ENCODE data around the gene CHCHD2.
"Not testable (repeated sequence)": the region's sequence is repeated elsewhere in the genome, so short reads cannot be mapped to it uniquely, and the experiment has no call there.

CHCHD2 gene, protein sequence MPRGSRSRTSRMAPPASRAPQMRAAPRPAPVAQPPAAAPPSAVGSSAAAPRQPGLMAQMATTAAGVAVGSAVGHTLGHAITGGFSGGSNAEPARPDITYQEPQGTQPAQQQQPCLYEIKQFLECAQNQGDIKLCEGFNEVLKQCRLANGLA

DNA sequence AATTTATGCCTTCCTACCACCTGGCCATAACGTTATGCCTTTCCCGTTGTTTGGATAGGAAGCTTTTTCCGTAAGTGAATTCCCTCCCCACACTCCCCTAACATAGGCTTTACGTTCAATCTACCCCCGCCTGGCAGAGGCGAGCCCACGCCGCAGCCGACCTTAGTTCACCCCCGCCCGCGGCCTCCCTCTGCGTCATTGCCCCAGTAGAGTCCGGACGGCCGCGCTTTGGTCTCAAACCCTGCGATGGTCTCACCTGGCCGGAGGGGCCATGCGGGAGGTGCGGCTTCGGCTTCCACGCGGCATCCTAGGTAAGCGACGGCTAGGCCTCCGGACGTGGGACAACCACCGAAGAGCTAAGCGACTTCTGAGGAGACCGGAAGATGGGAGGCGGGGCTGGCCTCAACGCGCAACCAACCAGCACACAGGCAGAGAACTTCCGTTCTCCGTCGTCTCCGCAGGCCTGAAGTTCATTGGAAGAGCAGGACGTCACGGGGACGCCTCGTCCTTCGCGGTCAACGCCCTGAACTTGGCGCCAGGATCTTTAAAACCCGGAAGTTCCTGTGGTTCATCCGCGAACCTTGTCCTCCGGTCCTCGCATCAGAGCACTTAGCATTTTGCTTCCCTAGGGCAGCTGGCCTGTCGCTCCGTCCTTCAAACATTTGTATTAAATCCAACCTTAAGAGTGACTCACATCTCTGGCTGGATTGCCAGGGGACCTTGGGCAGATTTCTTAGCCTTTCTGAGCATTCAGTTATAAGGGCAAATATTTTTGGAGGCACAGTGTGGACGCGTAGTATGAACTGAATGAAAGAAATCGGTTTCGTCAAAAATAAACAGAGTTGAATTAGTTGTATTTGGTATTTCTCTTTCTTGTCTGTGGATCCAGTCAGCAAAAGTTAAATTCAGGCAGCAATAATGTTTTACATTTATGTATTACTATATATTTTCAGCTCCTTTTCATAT is at the start of gene CHCHD2:
Gene CHCHD2, minus strand, starts transcription at position 369 of the 966 bp plus-strand sequence. Its CDS starts 63 bp downstream, at position 306.
- peak; percentile 94 for FAIRE-seq

DNA sequence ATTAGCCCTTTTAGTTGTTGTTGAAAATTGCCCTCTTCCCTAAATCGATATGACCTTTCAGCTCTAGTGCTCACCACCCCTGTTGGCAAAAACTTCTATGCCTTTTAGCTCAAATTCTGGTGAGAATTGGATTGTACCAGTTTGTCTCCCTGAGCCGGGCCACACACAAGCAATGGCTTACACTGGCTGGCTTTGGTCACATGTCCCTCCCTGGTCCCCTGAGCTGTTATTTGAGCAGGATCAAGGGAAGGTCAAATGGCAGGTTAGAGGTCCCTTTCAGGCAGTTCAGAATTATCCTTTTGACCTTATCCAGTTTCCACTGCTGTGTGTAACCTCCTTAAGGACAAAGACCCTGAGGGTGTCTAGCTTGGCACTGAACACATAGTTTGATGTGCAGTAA is 24.8 kb upstream of the CHCHD2 start:
- FAIRE-seq, result not testable (repeated sequence)

DNA sequence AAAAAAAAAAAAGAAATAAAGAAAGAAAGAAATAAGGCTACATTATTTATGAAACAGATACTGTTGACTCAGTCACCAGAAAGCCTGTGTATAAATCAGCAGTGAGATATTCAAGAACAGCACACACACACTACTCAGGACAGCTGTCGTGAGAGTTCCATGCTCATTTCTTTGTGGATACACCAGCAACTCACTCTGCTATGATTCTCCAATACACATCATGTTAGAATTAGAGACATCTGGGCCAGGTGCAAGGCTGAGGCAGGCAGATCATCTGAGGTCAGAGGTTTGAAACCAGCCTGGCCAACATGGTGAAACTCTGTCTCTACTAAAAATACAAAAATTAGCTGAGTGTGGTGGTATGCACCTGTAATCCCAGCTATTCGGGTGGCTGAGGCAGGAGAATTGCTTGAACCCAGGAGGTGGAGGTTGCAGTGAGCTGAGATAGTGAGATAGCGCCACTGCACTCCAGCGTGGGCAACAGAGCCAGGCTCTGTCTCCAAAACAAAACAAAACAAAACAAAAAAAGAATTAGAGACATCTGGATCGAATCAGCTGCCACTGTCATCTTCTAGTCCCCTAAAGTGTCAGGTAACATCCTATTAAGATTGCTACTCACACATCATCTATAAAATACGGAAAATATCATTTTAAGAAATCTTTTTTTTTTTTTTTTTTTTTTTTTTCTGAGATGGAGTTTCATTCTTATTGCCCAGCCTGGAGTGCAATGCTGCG is 21.1 kb upstream of the CHCHD2 start:
- FAIRE-seq, result no peak

DNA sequence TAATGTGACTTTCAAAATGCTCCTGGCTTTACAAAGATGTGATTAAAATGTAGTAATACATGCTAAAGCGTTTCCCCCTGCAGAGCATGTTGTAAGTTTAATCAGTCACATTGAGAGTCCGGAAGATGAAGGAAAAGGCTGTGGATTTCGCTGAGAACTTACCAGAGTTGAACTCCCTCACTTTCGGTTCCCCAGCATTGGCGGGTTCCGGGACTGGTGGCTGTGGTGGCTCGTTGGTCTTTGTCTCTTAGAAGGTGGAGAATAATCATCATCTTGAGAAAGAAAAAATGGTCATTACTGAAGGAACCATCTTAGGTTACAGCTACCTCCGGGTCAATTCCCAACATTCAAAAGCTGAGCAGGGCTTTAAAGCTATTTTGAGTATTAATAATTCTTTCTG is 19.6 kb upstream of the CHCHD2 start:
- FAIRE-seq, result no peak

DNA sequence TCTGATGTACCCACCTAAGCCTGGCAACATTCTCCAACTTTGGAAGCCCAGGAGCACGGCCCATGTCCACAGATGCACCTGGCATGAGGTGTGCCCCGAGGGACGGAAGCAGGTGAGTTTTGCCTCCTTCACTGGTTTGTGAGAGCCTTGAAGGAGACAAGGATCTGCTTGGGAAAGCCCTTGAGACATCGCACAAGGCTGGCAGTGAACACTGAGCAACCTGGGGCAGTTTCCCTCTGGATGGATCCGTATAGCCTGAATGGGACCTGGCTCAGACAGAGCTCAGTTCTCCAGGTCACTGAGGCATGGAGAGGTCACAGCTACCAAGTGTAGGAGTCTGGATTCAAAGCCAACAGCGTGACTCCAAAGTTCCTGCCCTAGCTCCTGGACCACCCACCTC is 18.7 kb upstream of the CHCHD2 start:
- FAIRE-seq, result no peak

DNA sequence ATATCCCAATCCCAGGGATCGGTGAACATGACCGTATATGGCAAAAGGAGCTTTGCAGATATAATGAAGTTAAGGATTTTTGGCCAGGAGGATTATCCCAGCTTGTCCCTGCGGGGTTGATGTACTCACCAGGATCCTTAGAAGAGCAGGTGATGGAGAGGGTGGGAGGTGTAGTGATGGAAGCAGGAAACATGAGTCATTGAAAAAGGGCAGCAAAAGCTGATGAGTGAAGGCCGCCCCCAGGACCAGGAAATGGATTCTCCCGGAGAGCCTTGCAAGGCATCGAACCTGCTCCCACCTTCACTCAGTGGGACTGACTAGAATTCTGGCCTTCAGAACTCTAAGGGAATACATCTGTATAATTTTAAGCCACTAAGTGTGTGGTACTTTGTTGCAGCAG is 15.2 kb upstream of the CHCHD2 start:
- FAIRE-seq, result no peak

DNA sequence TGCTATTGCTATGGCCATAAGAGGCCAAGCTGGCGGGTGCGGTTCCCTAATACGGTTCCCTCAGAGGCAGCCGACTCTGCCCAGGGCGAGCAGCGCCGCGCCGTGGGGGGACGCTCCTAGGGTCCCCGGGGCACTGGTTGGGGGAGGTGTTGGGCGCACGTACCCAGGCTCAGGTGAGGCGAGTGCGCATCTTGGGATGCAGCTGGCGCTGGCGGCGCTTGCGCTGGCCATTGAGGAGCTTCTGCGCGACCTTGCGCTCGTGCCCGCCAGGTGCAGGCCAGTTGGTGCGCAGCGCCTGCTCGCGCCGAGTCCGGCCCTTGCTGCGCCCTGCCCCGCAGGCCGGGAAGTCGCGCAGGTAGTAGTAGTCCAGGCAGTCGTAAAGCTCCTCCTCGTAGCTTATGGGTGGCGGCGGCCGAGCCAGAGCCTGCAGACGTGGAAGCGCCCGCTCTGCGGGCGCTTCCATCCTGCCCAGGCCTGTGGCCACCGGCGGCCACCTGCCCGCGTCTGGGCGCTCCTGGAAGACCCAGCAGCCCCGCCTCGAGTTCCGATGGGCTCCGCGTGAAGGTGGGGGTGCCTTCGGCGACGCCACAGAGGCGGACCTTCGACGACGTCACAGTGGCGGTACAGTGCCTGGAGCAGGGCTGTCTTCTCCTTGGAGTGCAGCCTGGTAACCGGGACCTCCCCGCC is 9.7 kb upstream of the CHCHD2 start, which contains the start of gene NUPR2:
Gene NUPR2, minus strand, starts transcription at position 566 of the 687 bp plus-strand sequence. Its CDS starts 103 bp downstream, at position 463.
- FAIRE-seq, result no peak

DNA sequence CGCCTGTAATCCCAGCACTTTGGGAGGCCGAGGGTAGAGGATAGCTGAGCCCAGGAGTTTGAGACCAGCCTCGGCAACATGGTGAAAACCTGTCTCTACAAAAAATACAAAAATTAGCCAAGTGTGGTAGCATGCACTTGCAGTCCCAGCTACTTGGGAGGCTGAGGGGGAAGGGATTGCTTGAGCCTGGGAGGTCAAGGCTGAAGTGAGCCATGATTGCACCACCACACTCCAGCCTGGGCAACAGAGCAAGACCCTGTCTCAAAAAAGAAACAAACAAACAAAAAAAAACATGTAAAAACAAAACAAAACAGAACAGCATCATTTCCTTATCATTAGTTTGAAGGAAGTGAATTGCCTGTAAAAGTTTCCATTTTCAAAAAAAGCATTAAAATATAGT is 6.0 kb upstream of the CHCHD2 start:
- not testable (repeated sequence) for FAIRE-seq

DNA sequence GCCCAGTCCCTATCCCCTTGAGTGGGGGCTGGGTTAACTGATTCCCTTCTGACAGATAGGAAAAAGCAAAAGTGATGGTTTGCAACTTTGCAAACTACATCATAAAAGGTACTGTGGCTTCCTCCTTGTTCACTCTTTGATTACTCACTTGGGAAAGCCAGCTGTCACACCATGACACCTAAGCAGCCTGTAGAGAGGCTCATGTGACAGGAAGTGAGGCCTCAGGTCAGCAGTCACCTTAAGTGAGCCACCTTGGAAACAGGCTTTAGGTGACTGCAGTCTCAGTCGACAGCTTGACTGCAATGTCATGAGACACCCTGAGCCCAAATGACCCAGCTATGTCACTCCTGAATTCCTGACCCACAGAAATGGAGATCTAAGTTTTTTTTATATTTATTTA is 4.3 kb upstream of the CHCHD2 start:
- no peak for FAIRE-seq

DNA sequence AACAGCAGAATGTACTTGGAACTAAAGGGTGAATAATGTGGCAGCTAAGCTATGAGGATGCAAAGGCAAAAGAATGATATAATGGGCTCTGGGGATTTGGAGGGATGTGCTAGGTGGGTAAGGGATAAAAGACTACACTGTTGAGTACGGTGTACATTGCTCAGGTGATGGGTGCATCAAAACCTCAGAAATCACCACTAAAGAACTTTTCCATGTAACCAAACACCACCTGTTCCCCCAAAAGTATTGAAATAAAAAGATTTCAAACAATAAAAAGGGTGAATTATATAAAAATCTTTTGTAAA is 1.6 kb upstream of the CHCHD2 start:
- FAIRE-seq, result no peak

DNA sequence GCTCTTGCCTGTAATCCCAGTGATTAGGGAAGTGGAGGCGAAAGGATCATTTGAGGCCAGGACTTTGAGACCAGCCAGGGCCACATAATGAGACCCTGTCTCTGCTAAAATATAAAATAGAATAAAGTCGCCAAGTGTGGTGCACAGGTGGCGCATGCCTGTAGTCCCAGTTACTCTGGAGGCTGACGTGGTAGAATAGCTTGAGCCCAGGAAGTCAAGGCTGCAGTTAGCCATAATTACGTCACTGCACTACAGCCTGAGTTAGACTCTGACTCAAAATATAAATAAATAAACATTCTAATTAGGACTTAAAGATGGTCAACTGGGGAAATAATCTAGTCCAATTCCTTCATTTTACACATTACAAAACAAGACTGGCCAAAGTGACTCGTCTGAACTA is 768 bp downstream of the CHCHD2 start:
- no peak for FAIRE-seq

DNA sequence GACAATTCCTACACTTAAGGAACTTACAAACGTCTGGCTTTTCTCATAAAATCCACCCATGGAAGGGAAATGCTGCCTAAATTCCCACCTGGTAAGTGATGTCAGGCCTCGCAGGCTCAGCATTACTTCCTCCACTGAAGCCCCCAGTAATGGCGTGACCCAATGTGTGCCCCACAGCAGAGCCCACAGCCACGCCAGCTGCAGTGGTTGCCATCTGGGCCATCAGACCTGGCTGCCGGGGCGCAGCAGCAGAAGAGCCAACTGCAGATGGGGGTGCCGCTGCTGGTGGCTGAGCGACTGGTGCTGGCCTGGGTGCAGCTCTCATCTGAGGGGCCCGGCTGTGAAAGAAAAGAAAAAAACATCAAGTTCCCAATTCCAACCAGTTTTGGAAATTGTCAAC is 2.1 kb downstream of the CHCHD2 start:
- not testable (repeated sequence) for FAIRE-seq

DNA sequence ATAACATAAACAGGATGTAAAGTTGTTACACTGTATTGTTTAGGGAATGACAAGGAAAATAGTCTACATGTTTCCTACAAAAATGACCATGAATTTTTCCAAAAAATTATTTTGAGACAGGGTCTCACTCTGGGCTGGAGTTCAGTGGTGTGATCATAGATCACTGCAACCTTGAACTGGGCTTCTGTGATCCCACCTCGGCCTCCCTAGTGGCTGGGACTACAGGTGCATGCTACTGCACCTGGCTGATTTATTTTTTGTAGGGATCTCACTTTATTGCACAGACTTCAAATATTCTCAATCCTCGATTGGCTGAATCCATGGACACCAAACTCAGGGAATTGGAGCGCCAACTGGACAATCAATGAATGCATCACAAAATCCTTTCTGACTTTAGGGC is 6.6 kb downstream of the CHCHD2 start:
- FAIRE-seq, result no peak

DNA sequence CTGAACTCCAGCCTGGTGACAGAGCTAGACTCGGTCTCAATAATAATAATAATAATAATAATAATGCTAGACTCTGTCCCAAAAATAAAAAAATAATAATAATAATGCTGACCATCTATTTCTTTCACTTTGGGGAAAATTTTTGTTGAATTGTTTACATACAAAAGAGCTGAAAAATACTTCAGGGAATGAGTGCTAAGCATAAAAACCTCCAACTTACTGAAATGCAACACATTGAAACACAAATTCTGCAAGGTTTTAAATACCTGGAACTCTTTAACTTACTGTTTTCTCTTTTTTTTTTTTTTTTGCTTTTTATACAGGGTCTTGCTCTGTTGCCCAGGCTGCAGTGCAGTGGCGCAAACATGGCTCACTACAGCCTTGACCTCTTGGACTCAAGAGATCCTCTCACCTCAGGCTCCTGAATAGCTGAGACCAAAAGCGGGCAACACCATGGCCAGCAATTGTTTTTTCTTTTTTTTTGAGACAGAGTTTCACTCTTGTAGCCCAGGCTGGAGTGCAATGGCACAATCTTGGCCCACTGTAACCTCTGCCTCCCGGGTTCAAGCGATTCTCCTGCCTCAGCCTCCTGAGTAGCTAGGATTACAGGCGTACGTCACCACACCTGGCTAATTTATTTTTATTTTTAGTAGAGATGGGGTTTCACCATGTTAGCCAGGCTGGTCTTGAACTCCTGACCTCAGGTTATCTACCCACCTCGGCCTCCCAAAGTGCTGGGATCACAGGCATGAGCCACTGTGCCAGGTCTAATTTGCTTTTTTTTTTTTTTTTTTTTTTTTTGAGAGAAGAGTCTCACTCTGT is 7.9 kb downstream of the CHCHD2 start:
- not testable (repeated sequence) for FAIRE-seq

DNA sequence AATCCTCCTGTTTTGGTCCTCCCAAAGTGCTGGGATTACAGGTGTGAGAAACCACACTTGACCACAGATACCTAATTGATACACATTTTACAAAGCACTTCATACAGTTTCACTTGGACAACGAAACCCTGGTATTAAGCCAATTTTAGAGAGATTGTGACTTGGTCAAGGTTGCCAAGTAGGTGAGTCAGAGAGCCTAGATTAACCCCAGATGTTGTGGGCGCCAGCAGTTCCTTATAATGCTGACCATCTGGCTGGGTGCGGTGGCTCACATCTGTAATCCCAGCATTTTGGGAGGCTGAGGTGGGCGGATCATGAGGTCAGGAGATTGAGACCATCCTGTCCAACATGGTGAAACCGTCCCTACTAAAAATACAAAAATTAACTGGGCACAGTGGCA is 8.6 kb downstream of the CHCHD2 start:
- FAIRE-seq, result no peak

DNA sequence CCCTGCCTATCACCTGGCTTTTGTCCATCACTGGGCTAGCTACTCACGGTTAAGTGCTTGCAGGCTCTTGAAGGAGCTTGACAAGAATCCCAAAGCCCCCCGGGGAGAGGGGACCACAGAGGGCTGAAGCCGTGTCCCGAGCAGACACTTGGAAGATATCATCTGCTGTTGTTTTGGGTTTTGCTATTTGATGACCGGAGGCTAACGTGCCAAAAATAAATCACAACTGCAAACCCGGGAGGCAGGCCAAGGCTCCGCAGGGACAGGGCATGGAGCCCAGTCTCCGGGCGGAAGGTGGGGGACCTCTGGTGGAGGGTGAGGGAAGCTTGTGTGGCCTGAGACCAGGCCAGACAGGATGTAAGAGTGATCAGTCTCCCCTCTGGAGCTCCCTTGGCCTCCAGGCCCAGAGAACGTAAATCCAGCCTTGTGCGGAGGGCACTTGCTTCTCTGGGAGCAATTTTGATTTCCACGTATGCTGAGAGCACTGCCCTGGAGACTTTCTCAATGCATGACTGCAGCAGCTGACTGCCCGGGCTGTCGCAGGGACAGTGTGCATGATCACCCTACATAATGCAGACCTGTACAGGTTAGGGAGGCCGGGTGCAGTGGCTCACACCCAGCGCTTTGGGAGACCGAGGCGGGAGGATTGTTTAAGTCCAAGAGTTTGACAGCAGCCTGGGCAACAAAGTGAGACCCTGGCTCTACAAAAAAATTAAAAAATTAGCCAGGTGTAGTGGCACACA is 13.3 kb downstream of the CHCHD2 start, which contains the start of gene PHKG1:
Gene PHKG1, minus strand, starts transcription at position 164 of the 743 bp plus-strand sequence. CDS start 4,011 bp downstream, outside the sequence.
- FAIRE-seq, result no peak

DNA sequence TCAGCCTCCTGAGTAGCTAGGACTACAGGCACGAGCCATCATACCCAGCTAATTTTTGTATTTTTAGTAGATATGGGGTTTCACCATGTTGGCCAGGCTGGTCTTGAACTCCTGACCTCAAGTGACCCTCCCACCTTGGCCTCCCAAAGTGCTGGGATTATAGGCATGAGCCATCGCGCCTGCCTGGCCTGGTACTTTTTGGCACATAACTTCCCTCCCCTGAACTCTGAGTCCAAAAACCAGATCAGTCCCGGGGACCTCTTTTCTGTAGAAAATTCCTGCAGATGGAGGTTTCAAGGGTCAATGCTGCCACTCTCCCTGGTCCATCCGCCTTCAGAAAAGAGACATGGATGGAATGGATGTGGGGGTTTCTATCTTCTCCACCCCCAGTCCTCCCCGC is 13.9 kb downstream of the CHCHD2 start:
- FAIRE-seq, result not testable (repeated sequence)

DNA sequence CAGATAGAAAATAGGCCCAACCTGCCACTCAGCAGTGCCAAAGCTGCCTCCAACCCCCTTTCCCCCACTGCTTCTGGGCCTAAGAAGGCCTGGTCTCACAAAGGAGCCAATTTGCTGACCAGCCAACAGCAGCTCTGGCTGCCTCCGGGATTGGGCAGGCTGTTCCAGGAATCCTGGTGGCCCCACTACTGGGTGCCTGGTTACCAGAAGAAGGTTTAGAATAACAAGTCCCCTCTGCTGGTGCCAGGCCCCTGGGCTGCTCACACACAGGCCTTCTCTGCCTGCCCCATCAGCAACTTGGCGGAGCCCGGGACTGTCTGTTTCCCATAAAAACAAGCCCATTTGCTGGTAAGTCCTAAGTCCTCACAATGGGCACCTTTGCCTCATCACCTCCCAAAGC is 14.7 kb downstream of the CHCHD2 start:
- no peak for FAIRE-seq

DNA sequence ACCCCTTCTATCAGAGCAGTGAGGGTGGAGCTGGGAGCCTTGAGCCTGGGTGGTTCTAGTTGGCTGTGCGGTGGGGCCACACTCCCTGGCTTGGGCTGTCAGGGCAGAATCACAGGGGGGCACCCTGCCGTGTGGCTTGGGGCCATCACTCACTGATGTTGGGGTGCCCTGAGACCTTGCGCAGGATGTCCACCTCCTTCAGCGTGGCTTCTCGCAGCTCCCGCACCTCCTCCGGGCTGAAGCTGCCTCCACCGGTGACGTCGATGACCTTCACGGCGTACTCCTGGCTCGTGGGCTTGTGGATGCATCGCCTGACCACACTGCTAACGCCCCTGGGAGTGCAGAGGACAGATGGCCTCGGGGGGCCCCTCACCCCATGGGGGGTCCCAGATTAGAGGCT is 18.8 kb downstream of the CHCHD2 start:
- no peak for FAIRE-seq

DNA sequence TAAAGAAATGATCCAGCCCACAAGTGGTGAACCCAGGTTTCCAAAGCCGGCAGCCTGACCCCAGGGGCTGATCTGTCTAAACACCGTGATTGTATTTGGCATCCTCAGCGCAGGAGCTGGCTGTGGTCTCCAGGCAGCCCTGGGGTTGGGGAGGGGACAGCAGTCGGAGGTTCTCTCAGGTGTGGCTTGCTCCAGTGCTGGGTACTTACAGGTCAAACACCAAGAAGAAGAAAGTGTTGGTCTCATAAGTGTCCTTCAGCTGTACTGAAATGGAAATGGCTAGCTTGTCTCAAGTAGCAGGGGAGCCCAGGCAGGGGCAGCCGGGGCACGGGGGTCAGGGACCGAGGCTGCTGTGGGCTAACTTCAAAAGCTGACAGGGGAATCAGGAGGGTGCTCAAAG is 19.5 kb downstream of the CHCHD2 start:
- FAIRE-seq, result no peak

DNA sequence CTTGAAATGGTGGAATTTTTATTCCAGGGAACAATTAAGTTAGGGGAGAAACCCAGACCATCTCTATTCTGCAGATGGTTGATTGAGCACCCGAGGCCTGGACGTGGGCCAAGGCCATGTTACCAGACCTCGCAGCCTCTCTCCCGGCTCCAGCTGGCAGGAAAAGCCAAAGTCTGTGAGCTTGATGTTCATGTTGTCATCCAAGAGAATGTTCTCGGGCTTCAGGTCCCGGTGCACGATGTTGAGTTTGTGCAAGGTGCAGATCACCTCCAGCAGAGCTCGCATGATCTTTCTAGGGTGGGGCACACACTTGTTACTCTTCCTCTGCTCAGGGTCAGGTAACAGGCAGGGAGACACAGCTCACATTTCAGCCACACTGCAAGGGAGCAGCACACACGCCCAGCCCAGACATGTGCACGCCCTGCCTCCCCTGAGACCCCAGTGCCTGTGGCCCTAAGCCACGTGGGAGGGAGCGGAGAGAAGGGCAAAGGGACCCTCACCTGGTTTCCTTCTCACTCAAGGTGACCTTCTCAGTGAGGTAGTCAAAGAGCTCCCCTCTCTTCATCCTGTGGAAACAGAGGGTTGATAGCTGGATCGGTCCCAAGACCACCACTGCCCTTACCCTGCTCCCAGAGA is 23.0 kb downstream of the CHCHD2 start:
- no peak for FAIRE-seq
